Skeletal muscle satellite cell (primary cell): ENCODE data around the gene RBP2. TPM values are rescaled to one million over a fixed set of nuclear protein-coding genes. Genes with fewer than 3 reads are reported as not detected.

Source experiments
- H3K27me3 ChIP-seq: 2 replicates; pipeline ENCODE4 v1.7.0; 2013; ENCODE audit warnings: low read length; ENCODE audit not compliant: control insufficient read depth, insufficient read depth
- H3K36me3 ChIP-seq: 2 replicates; pipeline ENCODE4 v1.7.0; 2013; ENCODE audit warnings: mild to moderate bottlenecking, control low read depth, low read length; ENCODE audit not compliant: insufficient read depth
- H3K4me1 ChIP-seq: 2 replicates; pipeline ENCODE4 v1.7.0; 2013; ENCODE audit warnings: low read length; ENCODE audit not compliant: control insufficient read depth, insufficient read depth
- H3K4me2 ChIP-seq: 2 replicates; pipeline ENCODE4 v1.7.0; 2013; ENCODE audit warnings: mild to moderate bottlenecking, low read length
- H3K4me3 ChIP-seq: 2 replicates; pipeline ENCODE4 v1.7.0; 2013; ENCODE audit warnings: low read length
- H3K9ac ChIP-seq: 2 replicates; pipeline ENCODE4 v1.7.0; 2013; ENCODE audit warnings: mild to moderate bottlenecking, low read depth, low read length, moderate library complexity
- H3K9me3 ChIP-seq: replicated peaks from 2 replicates; pipeline ENCODE4 v1.7.0; 2013; ENCODE audit warnings: mild to moderate bottlenecking, control low read depth, low read length
- total RNA-seq: library from RNA; depleted of rRNA; stranded (reverse); fragments of >200 nt; gene quantifications from 2 replicates; pipeline ENCODE4 v1.2.3, GENCODE V29; 2012; rRNA removed

Gene RBP2
- not detected in 2 replicates for total RNA-seq

GRCh38 chr3:139476348-139476747 lies at the start of gene RBP2:
TSS of gene RBP2 (minus strand) at chr3:139476516. CDS start at chr3:139476459, 57 bp downstream.
- no peak within 1 kb of the TSS for H3K9ac ChIP-seq
- no peaks in the 10 kb centered on the region for H3K4me1 ChIP-seq
- H3K27me3 ChIP-seq, result no peaks in the 10 kb centered on the region
- no peaks in the 10 kb centered on the region for H3K9me3 ChIP-seq
- no peaks in the 10 kb centered on the region for H3K36me3 ChIP-seq
- no peak within 1 kb of the TSS for H3K4me3 ChIP-seq
- H3K4me2 ChIP-seq, result no peak within 1 kb of the TSS

DNA sequence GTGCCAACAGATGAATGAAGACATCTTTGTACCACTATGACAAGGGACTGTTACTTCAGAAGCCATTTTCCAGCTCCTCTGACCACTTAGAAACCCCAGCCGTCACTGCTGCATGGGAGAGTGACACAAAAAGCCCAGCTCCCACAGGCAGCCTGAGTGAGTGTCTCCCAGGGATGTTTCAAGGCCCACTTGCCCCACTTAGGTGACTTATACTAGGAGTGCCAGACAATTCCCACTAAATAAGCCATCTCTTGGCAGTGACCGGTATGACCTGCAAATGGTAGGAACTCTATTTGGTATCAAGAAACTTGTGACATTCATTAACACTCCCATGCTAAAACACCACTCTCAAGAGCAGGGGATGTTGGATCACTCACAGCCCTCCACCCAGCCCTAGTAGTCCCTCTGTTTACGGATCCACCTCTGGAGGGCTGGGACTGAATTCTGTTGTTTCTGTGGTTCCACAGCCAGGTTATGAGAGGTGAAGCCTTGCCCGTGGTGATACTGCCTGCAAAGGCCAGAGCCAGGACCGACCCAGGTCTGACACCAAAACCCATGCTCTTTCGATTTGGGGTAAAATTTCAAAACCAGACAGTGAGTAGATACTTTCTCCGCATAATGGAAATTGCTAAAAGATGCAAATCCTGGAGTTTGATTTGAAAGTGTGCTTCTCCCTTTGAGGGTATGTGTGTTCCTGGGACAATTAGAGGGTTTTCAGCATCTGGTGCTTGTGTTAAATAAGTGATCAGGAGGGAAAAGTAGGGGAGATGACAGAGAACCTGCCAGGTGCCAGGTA lies 48.7 kb upstream of the RBP2 start:
- Histone ChIP-seq H3K9ac (no peak overlapping the region), H3K36me3 (no peaks in the 10 kb centered on the region), H3K4me1 (no peaks in the 10 kb centered on the region), H3K9me3 (no peaks in the 10 kb centered on the region), H3K4me3 (no peak overlapping the region), H3K4me2 (no peak overlapping the region), H3K27me3 (peaks cover 11% of the 10 kb centered on the region)

DNA sequence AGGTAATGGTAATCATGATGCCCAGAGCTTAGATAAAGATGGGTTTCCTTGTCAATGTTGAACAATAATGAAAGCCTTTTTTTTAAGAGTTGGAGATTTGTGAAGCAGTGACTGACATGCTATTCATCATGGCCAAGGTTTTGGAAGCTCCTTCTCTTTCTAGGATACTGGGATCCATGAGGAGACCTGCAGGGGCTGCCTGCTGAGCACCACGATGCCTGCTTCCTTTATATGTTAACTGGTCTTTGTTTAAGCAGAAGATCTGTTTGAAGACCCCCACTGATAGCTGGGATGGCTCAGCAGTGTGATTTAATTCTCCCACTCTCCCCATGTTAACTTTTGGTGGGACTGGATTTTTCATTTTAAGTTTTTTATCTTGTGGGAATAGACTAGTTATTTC lies 47.4 kb upstream of the RBP2 start:
- H3K27me3 ChIP-seq, result peaks cover 11% of the 10 kb centered on the region
- no peak overlapping the region for H3K4me2 ChIP-seq
- H3K9me3 ChIP-seq, result no peaks in the 10 kb centered on the region
- no peak overlapping the region for H3K9ac ChIP-seq
- H3K36me3 ChIP-seq, result no peaks in the 10 kb centered on the region
- H3K4me1 ChIP-seq, result no peaks in the 10 kb centered on the region
- H3K4me3 ChIP-seq, result no peak overlapping the region

GRCh38 chr3:139523166-139523565 lies 46.9 kb upstream of the RBP2 start:
- Histone ChIP-seq H3K4me3 (no peak overlapping the region), H3K36me3 (no peaks in the 10 kb centered on the region), H3K9ac (no peak overlapping the region), H3K27me3 (peaks cover 11% of the 10 kb centered on the region), H3K4me1 (no peaks in the 10 kb centered on the region), H3K9me3 (no peaks in the 10 kb centered on the region), H3K4me2 (no peak overlapping the region)

DNA sequence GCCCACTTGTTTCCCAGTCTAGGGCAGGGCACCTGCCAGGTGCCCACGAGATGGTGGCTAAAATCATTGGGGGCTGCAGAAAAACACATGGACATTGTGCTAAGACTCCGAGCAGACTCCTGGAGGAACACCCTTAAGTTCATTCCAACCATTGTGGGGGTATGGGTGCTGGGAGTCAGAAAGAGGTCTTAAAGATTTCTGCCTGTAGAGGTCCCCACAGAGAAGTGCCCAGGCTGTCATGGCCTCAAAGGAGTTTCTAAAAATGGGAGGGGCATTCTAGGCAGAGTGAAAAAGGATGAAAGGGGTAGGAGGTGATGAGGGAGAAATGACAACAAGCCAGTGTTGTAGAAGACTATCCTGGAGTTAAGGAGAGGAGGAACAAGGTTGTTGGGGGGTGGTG lies 46.1 kb upstream of the RBP2 start:
- Histone ChIP-seq H3K36me3 (no peaks in the 10 kb centered on the region), H3K4me1 (no peaks in the 10 kb centered on the region), H3K4me3 (no peak overlapping the region), H3K27me3 (peaks cover 11% of the 10 kb centered on the region), H3K4me2 (no peak overlapping the region), H3K9ac (no peak overlapping the region), H3K9me3 (no peaks in the 10 kb centered on the region)

DNA sequence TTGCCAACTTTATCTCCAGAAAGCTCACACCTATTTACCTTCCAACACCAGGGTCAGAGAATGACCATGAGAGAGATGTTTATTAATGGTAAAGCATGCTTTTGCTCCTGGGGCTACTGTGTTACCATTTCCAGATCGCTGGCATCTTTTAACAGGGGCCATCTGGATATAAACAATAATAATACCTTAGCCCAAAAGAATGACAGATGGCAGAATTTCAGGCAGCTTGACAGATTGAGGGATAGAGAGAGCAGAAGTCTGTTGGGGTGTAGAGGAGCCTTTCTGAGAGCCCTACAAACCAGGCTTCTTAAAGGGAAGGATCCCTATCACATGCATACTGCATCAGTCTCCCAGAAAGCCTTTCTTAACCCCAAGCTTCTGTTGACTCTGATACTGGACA lies 45.5 kb upstream of the RBP2 start:
- Histone ChIP-seq H3K4me1 (no peaks in the 10 kb centered on the region), H3K36me3 (no peaks in the 10 kb centered on the region), H3K9me3 (no peaks in the 10 kb centered on the region), H3K4me2 (no peak overlapping the region), H3K27me3 (peaks cover 11% of the 10 kb centered on the region), H3K4me3 (no peak overlapping the region), H3K9ac (no peak overlapping the region)

DNA sequence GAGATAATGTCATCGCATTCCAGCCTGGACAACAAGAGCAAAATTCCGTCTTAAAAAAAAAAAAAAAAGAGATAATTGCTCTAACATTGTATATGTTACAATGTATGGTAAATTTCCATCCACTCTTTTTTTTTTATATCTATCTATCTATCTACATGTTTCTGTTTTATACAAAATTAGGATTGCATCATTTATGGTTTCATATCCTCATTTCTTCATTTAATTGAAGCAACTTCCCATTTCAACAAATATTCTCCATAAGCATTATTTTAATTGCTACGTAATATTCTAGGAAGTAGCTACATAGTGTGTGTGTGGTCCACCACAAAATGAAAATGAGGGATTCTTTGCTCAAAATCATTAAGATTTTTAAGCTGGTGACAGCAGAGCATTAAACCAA lies 44.8 kb upstream of the RBP2 start:
- Histone ChIP-seq H3K4me2 (no peak overlapping the region), H3K27me3 (peaks cover 11% of the 10 kb centered on the region), H3K9me3 (no peaks in the 10 kb centered on the region), H3K4me3 (no peak overlapping the region), H3K4me1 (no peaks in the 10 kb centered on the region), H3K36me3 (no peaks in the 10 kb centered on the region), H3K9ac (no peak overlapping the region)

GRCh38 chr3:139519998-139520737 lies 43.9 kb upstream of the RBP2 start:
- H3K4me2 ChIP-seq, result no peak overlapping the region
- no peaks in the 10 kb centered on the region for H3K36me3 ChIP-seq
- peaks cover 8% of the 10 kb centered on the region for H3K27me3 ChIP-seq
- no peaks in the 10 kb centered on the region for H3K9me3 ChIP-seq
- no peak overlapping the region for H3K9ac ChIP-seq
- H3K4me3 ChIP-seq, result no peak overlapping the region
- no peaks in the 10 kb centered on the region for H3K4me1 ChIP-seq

GRCh38 chr3:139518926-139519842 lies 42.9 kb upstream of the RBP2 start:
- H3K4me1 ChIP-seq, result no peaks in the 10 kb centered on the region
- peaks cover 8% of the 10 kb centered on the region for H3K27me3 ChIP-seq
- H3K36me3 ChIP-seq, result no peaks in the 10 kb centered on the region
- H3K4me3 ChIP-seq, result no peak overlapping the region
- no peak overlapping the region for H3K9ac ChIP-seq
- no peak overlapping the region for H3K4me2 ChIP-seq
- H3K9me3 ChIP-seq, result no peaks in the 10 kb centered on the region

DNA sequence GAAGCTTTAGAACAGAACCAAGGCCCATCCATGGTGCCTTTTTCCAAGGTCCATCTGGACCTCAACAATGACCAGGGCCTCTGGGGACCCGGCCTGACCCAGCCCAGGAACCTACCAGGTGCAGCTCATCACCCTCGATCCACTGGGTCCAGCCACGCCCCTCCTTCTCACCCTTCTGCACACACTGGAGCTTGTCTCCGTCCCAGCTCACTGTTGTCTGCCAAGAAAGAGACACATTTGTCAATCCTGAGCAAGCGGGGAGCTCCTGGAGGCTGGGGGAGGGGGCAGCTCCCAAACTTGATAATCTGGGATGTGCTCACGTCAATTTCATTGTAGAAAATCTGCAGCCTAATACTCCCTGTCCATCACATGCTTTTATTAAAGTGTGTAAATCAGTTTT lies 42.0 kb upstream of the RBP2 start:
- Histone ChIP-seq H3K36me3 (no peaks in the 10 kb centered on the region), H3K4me2 (no peak overlapping the region), H3K9ac (no peak overlapping the region), H3K27me3 (peaks cover 5% of the 10 kb centered on the region), H3K4me1 (no peaks in the 10 kb centered on the region), H3K9me3 (no peaks in the 10 kb centered on the region), H3K4me3 (no peak overlapping the region)

GRCh38 chr3:139517321-139518065 lies 41.2 kb upstream of the RBP2 start:
- H3K27me3 ChIP-seq, result no peaks in the 10 kb centered on the region
- H3K4me1 ChIP-seq, result no peaks in the 10 kb centered on the region
- no peaks in the 10 kb centered on the region for H3K9me3 ChIP-seq
- no peak overlapping the region for H3K4me3 ChIP-seq
- no peak overlapping the region for H3K4me2 ChIP-seq
- no peak overlapping the region for H3K9ac ChIP-seq
- no peaks in the 10 kb centered on the region for H3K36me3 ChIP-seq
